GM19239 (cell line): ENCODE data around the gene SMCHD1.
"Not testable (repeated sequence)": the region's sequence is repeated elsewhere in the genome, so short reads cannot be mapped to it uniquely, and the experiment has no call there.

Source experiments
- DNase-seq: peaks from one replicate; pipeline ENCODE4 v3.0.0; 2011; ENCODE audit warnings: low spot score; ENCODE audit not compliant: insufficient read length
- FAIRE-seq: peaks from 2 replicates; lab custom pipeline; 2011; peaks lifted over from hg19 to GRCh38; lab: Jason Lieb, UNC

Gene SMCHD1

DNA sequence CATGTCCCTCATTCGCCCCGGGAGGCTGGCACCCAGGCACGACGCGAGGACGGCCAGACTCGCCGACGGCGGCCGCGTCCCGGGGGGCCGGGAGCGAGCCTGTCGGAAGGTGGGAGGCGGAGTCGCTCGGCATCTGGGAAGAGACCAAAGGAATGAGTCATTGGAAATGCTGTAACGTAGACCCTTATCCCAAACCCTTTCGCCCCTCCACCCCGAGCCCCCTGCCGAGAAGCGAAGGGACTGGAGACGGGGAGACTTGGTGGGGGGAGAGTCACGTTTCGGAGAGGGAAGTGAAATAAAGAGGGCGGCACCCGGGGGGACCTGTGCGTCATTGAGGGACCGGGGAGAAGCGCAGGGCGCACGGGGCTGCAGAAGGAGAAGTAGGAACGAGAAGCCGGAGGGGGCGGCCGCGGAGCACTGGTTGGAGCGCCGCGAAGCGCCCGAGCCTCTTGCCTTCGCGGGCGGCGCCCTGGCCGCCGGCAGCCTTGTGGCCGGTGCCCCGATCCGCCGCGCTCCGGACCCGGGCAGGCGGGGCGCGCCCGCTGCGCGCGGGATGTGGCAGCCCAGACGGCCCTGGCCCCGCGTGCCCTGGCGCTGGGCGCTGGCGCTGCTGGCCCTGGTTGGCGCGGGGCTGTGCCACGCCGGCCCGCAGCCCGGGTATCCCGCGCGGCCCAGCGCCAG, 191.2 kb downstream of the SMCHD1 start, which contains the start of gene EMILIN2:
Gene EMILIN2, plus strand, starts transcription at position 371 of the 681 bp plus-strand sequence. Its CDS starts 183 bp downstream, at position 554.
- no peak for FAIRE-seq
- peak; percentile 63 for DNase-seq

DNA sequence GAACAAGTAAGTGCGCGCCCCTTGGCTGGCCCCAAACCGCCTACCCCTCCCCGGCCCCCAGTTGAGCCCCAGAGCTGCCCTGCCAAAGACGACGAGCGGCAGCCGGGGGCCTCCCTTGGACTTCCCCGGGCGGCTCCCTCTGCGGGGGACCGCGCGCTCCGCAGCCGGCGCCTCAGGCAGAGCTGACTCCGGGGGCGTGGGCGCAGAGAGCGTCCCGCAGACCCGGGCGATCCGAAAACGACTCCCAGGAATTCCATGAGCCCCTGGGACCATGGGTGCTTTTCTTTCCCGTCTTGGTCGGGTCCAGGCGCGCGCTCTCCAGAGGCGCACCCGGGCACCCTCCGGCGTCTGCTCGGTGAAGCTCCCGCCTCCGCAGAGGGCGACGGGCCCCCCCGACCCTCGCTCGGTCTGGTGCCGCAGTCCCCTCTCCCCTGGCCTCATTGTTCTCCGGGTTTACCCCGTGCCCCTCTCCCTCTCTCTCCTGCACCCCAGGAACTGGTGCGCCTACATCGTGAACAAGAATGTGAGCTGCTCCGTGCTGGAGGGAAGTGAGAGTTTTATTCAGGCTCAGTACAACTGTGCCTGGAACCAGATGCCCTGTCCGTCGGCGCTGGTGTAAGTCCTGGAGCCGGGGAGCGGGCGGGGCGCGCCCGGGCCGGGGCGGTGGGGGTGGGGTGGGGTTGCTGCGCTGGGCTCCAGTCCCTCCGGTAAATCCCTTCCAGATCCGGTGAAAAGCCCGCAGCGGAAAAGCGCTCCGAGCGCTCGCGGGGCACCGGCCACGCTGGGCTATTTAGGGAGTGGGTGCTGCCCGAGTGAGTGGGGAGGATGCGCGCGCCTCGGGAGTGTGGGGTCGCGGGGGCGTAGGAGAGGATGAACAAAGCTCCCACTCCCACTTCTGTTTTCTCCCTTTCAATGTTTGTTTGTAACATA, 192.1 kb downstream of the SMCHD1 start:
- DNase-seq (peak; percentile 45), FAIRE-seq (no peak)

DNA sequence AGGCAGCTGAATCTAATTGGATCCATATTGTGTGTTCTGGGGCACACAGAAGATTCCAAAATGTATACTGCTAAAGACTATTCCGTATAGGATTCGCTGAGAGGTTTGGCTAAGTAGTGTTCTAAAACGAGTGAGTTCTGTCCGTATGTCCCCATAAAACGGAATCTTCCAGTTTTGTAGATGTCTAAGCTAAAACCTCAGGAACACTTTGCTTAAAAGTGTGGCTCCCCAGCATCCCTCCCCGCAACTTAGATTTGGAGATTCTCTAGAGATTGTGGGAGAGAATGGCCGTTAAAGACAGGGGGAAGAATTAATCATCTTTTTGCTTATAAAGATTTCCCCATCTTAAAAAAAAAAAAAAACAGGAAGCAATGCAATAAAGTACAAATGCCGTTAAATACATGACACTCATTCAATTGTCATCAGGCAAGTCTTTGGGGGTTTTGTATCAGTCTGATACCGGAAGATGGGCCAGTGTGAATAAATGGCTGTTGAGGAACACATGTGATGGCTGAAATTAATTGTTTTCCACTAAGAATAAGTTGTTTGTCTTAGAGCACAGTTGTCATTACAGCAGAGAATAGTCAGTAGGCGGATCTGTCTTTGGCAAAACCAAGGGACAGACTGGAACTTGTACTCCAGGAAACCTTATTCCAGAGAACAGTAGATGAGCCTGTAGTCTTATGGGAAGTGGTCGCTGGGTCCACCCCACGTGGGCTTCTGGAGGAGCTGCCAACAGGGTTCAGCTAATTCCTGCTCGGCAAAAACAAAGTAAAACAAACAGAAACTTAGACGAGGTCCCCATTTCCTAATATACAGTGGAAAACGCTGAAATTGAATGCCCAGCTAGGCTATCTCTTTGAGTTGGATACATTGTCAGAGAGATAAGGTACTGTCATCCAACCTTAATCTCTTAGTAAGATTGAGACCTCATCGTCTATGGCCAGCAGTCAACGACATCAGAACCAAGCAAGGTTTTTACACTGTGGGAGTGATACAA, 193.0 kb downstream of the SMCHD1 start:
- no peak for FAIRE-seq
- DNase-seq = no peak

DNA sequence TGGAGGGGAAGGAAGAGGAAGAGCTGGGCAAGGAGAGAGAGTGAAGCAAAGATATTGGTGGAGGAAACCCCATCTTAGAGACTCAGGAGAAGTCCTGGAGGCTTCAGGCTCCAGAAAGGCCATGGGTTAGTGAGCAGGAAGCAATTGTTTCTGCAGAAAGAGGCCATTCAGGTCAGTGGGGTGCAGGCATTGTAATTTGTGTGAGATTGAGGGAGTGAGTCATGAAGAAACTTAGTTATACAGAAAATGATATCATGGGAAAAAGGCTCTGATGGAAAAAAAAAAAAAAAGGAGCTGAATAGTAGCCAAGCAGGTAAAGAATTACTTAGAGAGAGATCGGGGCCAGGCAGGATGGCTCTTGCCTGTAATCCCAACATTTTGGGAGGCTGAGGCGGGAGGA, 195.3 kb downstream of the SMCHD1 start:
- no peak for FAIRE-seq
- no peak for DNase-seq

DNA sequence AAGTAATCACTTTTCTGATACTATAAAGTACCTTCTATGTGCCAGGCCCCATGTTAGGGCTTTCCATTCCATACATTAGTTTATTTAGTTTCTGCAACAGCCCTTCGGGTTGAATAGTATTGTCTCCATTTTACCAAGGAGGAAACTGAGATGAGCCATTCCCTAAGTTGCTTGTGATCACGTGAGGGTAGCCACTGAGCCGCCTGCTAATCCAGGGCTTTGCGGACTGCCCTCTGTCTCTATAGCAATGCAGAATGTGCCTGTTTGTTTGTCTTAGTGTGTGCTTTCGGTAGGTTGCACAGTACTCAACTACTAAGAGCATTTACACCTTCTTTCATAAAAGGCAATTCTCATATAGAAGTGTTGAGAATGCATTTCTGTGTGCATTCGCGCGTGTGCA, 196.2 kb downstream of the SMCHD1 start:
- no peak for FAIRE-seq
- no peak for DNase-seq

DNA sequence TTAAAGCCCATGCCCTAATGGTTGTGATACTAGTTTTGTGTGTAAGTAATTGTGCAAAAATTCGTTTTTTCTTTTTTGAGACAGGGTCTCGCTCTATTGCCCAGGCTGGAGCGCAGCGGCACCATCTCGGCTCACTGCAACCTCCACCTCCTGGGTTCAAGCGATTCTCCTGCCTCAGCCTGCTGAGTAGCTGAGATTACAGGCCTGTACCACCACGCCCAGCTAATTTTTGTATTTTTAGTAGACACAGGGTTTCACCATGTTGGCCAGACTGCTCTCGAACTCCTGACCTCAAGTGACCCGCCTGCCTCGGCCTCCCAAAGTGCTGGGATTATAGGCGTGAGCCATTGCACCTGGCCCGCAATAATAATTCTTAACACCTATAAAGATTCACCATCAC, 196.9 kb downstream of the SMCHD1 start:
- DNase-seq, FAIRE-seq: not testable (repeated sequence)

DNA sequence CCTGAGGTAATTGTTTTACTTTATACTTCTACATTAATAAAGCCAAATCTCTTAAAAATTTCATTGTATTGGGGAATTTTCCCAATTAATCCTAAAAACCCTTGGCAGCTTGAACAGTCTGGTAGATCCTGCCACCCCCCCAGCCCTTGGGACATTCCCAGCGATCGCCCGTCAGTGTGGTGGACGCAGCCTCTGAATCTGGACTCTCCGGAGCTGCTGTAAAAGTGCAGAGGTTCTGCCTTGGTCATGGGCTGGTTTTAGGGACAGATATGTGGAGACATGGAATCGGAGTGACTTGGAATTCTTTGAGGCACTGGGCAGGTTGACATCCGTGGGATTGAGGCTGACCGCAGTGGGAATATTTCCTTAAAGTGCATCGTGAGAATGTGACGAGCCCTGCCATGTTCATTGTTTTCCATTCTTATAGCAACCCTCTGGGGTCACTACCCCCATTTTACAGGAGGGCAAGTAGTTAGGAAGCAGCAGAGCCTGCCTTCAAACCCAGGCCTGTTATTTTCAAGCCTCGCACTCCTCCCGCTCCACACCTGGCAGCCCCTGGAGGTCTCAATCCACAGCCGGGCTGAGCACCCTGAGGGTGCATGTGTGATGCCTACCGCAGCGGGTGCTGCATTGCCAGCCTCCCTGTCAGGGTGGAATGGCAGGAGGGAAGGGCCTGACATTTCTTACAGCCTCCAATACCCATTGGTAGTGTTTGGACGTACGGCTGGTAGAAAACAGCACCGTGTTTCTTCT, 197.8 kb downstream of the SMCHD1 start:
- no peak for DNase-seq
- no peak for FAIRE-seq

DNA sequence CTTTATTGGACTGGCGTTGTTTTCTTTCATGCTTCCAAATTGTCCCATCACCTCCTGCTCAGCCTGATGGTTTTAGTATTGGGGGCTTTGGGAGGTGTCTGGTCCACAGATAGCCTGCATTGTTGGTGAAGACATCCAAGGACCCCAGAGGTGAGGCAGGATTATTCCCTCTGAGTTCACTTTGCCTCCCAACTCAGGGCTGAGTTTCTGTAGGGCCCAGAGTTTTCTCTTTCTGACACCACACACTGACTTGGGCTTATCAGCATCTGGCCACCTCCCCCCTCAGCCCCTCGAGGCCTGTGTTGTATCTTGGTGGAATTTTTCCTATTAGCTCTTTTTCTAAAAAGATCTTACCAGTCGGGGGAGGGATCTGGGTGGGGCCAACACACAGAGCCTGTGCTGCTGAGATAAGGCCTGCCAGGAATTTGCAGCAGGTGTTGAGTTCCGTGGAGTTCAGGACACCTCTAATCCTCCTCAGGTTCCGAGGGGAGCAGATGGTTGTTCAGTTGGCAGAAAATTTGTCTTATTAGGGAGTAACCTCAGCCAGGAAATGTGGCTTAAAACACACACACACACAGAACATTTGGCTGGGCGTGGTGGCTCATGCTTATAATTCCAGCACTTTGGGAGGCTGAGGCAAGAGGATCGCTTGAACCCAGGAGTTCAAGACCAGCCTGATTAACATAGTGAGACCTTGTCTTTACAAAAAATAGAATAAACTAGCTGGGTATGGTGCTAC, 198.6 kb downstream of the SMCHD1 start:
- no peak for DNase-seq
- FAIRE-seq = no peak
